Mammary epithelial cell (primary cell): Measurements from ENCODE around the gene IPO8.
"Not testable (repeated sequence)": the region's sequence is repeated elsewhere in the genome, so short reads cannot be mapped to it uniquely, and the experiment has no call there.

Experiments
- EZH2 ChIP-seq: IDR thresholded peaks from 2 replicates; pipeline ENCODE4 v1.6.1; 2012; ENCODE audit warnings: low read length, inconsistent platforms, borderline replicate concordance
- TF ChIP-seq, protein P1 (sequence below), 2 donors: IDR thresholded peaks in 1 of 2; conservative IDR thresholded peaks in 1 of 2; 2 replicates each; pipeline ENCODE4 v1.5.1; 2011 to 2012; ENCODE audit warnings: inconsistent platforms in 2 of 2, low read length in 2 of 2, mild to moderate bottlenecking in 2 of 2, control low read depth in 1 of 2, low read depth in 1 of 2; ENCODE audit not compliant: insufficient read depth in 1 of 2; ENCODE audit errors: extremely low read depth in 1 of 2

DNA sequence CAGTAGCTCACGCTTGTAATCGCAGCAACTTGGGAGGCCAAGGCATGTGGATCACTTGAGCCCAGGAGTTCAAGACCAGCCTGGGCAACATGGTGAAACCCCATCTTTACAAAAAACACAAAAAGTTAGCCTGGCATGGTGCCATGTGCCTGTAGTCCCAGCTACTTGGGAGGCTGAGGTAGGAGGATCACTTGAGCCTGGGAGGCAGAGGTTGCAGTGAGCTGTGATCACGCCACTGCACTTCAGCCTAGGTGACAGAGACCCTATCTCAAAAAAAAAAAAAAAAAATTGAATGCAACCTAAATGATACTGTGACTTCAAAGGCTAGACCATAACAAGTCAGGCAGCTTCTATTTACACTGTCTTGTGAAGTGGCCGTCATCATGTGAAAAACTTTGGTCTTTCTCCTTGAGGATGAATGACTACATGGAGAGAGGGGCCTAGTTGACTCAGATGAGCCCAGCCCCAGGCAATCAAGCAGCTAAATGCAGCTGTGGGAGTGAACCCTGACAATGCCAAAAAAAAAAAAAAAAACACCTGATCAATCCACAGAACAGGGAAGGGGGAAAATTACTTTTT, 73.9 kb downstream of the IPO8 start:
- not testable (repeated sequence) for TF ChIP-seq EZH2
- TF ChIP-seq, protein P1, sequence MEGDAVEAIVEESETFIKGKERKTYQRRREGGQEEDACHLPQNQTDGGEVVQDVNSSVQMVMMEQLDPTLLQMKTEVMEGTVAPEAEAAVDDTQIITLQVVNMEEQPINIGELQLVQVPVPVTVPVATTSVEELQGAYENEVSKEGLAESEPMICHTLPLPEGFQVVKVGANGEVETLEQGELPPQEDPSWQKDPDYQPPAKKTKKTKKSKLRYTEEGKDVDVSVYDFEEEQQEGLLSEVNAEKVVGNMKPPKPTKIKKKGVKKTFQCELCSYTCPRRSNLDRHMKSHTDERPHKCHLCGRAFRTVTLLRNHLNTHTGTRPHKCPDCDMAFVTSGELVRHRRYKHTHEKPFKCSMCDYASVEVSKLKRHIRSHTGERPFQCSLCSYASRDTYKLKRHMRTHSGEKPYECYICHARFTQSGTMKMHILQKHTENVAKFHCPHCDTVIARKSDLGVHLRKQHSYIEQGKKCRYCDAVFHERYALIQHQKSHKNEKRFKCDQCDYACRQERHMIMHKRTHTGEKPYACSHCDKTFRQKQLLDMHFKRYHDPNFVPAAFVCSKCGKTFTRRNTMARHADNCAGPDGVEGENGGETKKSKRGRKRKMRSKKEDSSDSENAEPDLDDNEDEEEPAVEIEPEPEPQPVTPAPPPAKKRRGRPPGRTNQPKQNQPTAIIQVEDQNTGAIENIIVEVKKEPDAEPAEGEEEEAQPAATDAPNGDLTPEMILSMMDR (conservative IDR thresholded peaks at IDR 0.05 in 1 of 2, IDR thresholded peaks at IDR 0.05 in 1 of 2; ENCODE audit: extremely low read depth in 1 of 2, insufficient read depth in 1 of 2, low read depth in 1 of 2, low read length in 2 of 2) = not testable (repeated sequence)
